ELR (cell line): Measurements from ENCODE around the gene DDX42.
"Not testable (repeated sequence)": the region's sequence is repeated elsewhere in the genome, so short reads cannot be mapped to it uniquely, and the experiment has no call there.

Experiments used
- DNase-seq: peaks from one replicate; pipeline ENCODE4 v3.0.0-alpha.2; 2015; ENCODE audit warnings: low read depth

The DDX42 gene

DNA sequence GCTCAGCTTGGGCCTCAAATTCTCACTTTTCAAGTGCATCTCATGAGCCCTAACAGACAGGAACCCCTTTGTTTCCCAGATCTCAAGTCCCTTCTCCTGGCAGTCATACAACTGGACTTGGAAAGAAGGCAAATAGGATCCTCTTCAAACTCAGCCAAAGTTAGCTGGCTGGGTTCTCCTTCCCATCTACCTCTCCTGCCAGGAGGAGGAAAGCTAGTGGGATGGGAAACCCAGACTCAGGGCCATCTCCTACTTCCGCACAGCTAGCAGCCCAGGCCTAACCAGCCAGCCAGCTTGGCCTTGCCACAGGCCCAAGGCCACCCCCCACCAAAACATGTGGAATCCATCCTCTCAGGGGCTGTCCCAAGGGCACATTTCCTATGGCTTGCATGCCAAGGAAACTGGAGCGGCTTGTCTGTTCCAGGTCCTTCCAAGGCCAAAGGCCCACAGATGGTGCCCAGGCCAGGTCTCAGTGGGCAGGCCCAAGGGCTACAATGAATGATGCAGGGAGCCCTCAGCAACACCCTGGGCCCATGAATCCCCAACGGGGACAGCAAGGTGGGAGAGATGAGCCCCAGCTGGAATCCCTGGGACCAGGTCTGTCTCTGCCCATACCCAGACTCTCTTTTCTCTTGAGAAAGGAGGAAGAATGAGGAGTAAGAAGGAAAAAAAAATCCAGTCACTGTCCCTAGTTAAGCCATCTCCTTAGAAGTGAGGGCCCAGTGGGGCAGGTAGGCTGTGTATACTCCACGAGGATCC, 66.8 kb downstream of the DDX42 start:
- no peak for DNase-seq

DNA sequence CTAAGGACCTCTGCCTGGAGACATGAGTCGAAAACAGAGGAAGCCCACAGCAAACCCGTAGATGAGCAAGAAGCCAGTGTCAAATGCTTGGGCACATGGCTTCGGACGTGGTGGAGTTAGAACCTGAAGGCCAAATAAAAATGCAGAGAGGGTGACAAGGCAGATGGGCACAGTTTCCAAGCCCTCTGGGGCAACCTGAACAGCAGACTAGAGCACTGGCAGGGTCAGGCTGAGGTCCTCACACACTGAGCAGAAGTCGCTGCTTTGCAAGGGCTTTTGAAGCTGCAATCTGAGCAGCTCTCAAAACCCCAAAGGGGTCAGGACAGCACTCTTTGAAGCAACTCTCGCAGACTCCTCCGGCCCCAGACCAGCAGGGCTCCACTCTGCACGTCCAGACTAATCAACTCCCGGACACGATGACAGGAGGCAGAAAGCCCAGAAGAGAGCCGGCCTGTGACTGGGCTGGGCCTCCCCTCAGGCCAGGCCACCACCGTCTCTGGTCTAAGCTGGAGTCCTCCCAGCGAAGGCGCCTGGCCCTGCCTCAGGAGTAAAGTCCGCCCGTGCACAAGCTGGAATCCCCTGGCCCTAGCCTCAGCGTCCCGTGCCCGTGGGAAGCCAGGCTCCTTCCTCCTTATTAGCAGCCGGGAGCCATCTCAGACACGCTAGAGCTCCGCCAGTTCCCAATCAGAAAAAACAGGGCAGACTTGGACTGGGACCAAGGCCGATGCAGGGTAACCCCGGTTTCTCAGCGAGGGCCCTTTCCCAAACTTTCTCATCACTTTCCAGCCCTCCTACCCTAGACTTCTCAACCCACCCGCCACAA, 67.6 kb downstream of the DDX42 start:
- DNase-seq, result peak; percentile 61

DNA sequence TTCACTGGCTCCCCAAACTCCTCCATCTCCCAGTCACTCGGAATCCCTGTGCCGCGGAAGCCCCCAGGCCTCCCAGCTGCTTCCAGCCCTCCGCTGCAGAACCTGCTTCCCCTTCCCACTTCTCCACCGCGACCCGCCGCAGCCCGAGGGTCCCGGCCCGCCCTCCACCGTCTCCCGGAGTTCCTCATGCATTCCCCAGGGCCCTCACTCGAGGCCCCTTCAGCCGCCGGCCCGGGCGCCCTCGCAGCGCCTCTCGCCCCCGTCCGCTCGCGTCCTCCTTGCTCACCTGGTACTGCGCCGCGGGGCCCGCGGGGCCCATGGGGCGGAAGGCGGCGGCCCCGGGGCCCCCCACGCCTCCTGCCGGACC, 68.2 kb downstream of the DDX42 start:
- DNase-seq, result no peak

DNA sequence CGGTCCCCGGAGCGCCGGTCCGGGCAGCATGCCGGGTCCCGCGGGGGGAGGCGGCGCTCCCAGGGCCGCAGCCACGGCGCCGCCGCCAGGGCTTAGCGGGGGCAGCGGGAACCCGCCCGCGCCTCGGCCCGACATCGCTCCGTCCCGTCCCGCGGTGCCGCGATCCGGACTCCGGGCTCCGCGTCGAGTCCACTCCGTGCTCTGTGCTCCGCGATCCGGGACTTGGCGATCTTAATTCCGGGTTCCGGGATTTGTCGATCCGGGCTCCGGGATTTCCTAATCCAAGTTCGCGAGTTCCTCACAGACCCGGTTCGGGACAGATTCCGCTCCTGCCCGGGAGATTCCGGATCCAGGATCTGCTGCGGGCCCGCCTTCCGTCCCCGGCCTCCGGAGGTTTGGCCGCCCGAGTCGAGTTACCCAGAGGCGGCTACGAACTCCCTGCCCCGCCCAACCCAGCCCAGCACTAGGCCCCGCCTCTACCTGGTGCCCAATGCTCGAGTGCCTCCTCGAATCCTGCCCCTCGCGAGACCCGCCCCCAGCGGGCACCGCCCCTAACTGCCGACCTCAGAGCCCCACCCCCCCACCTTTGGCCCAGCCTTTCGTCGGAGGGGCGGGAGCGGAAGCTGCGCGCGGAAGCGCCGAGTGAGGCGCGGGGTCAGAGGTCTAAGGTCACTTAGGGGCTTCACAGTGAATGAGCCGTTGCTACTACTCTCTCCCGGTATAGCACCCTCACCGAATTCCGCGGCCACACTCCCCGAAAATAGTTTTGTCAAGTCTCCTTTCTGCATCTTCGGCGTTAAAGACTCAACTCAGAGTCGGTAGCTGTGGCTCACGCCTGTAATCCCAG, 68.8 kb downstream of the DDX42 start, which contains the start of gene SMARCD2:
Gene SMARCD2, minus strand, starts transcription at position 146 of the 847 bp plus-strand sequence. Its CDS starts 11 bp downstream, at position 135.
- peak; percentile 100 for DNase-seq

DNA sequence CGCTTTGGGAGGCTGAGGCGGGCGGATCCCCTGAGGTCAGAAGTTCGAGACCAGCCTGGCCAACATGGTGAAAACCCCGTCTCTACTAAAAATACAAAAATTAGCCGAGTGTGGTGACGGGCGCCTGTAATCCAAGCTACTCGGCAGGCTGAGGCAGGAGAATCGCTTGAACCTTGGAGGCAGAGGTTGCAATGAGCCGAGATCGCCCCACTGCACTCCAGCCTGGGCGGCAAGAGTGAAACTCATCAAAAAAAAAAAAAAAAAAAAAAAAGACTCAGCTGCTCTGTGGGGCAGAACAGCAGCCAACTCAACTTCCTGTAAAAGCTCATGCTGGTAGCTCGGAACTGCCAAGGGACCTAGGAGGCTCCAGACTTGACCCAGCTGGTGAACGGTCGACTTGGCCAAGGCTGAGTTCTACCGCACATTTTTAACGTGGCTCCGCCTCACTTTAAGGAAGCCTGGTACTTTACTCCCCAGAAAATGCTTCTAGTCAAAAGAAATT, 69.5 kb downstream of the DDX42 start:
- peak; percentile 66 for DNase-seq

DNA sequence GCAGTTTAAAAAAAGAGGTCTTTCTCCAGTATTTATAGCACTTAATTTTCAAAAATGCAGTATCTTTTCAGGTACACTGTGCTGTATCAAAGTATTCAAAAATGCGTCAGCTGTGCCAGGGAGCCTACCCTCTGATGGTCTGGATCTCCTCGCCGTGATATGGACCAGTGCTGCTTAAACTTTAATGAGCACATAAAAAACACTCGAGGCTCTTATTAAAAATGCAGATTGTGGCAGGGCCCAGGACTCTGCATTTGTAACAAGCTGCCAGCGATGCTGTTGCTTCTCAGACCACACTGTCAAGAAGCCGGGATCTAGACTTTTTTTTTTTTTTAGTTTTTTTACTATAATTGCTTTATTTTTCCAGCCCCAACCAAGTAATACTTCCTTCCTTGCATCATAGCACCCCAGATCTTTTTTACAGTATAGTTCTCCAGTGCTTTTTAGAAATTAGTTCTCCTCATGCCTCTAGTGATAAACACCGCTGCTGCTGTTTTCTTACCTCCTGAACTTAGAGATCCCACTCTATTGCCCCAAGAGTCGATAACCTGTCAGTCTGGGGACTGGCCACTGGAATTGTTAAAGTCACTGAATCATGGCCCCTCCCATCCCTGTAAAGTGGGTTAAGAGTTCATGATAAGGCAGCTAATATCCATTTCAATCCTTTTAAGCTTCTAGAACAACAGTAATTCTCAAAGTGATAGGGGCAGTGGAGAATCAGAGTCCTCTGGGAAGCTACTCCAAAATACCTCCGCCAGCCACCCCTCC, 70.1 kb downstream of the DDX42 start:
- DNase-seq, result no peak

DNA sequence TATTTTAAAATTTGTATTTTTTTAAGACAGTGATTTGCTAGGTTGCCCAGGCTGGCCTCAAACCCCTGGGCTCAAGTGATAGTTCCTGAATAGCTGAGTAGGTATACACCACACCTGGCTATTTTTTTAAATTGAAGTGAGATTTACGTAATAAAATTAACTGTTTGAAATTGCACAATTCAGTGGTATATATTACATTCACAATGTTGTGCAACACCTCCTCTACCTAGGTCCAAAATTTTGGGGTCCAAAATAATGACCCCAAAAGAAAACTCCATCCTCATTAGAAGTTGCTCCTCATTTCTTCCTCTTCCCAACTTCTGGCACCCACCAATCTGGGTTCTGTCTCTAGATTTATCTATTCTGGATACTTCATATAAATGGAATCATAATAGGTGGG, 71.5 kb downstream of the DDX42 start:
- DNase-seq, result no peak

DNA sequence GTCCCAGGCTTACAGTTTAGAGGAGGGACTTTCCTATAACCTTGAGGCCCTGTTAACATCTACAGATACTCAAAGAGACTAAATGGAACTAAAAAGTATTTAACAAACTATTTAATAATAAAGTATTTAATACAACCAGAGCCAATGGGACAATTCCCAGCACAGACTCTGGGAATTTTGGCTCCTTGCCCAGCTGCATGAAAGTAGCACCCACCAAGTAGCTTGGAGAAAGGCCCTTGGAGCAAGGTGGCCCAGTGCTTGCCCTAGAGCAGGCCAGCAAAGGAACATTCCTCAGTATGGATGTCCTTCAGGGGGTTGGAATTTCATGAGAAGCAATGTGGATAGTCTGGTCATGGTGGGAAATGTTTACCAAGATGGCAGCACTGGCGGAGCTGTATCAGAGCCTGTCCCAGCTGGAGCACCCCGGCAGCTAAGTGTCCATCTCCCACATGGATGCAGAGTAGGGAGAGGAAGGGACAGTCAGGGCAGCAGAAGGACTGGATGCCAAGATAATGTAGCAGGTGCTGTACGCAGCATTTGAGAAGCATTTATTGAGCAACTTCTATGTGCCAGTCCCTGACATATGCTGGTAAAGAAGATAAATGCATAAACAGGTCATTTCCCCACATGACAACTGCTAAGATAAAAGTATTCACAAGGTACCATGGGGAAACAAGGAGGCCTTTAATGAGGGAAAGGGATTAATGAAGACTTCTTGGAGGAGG, 73.7 kb downstream of the DDX42 start:
- no peak for DNase-seq

DNA sequence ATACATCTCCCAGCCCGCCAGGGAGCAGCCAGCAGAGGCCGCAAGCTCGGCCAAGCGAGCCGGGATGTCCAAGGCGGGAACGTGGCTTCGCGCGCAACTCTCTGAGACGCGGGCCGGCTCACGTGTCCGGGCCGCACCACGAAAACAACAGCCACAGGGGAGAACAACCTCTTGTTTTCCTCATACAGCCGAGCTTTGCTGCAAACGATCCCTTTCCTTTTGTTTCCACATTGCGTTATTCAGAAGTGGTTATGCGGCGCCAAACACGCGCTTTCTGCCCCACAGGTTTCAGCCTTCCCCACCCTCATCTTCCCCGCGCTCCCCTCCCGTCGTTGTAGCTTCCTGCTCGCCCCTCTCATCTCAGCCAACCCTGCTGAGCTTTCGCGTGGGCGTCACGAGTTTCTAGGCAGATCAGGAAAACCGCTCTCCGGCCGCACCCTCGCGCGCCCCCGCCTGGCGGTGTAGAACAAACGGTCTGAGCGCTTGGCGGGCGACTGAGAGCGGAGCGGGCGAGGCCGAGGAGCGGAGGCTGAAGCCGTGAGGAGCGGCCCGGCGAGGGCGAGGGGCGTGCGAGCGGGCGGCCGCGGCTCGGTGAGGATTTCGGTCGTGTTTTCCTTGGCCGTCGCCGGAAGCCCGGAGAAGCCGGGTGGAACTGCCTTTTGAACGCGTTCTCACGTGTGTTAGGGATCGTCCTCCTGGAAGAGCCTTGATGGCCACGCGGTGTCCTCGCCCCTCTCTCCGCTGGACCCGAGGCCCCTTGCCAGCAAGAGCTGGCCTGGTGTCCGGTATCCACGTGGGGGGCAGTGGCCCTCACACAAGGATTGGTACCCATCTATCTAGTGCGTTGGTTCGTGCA, 75.1 kb downstream of the DDX42 start:
- peak; percentile 80 for DNase-seq

DNA sequence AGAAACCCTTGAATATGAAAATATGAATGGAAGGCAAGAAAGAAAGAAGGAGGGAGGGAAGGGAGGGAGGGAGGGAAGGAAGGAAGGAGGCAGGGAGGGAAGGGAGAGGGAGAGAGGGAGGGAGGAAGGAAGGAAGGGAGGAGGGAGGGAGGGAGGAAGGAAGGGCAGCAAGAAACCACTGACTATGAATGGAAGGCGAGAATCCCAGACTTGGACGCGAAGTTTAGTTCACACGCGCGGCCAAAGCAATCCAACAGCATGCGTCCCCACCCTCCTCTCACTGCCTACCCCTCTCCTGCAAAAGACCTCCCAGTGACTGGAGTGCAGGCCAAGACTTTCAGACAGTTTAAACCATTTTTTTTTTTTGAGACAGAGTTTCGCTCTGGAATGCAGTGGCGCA, 76.4 kb downstream of the DDX42 start:
- no peak for DNase-seq

DNA sequence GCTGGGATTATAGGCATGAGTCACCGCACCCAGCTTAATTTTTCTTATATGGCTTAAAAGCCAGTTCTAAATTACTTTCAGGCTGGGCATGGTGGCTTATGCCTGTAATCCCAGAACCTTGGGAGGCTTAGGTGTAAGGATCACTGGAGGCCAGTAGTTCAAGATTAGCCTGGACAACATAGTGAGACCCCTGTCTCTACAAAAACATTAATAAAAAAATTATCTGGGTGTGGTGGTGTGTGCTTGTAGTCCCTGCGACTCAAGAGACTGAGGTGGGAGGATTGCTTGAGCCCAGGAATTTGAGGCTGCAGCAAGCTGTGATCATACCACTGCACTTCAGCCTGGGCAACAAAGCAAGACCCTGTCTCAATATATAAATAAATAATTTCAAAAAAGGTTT, 79.3 kb downstream of the DDX42 start:
- no peak for DNase-seq

DNA sequence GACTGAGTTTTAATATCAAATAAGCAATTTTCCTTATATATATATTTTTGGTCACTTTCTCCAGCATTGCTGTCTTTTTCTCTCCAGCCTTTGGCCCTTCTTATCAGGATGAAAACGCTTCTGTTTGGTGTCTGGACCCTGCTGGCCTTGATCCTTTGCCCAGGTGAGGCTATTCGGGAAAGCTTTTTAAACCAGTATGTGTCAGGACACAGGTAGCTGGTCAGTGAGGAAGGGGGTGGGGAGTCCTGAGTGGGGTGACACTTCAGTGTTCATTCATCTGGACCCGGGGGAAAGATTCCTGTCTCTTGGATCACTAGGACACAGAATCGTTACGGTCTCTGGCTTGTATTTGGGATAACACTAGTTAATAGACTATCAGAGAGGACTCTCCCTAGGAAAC, 80.7 kb downstream of the DDX42 start:
- no peak for DNase-seq

DNA sequence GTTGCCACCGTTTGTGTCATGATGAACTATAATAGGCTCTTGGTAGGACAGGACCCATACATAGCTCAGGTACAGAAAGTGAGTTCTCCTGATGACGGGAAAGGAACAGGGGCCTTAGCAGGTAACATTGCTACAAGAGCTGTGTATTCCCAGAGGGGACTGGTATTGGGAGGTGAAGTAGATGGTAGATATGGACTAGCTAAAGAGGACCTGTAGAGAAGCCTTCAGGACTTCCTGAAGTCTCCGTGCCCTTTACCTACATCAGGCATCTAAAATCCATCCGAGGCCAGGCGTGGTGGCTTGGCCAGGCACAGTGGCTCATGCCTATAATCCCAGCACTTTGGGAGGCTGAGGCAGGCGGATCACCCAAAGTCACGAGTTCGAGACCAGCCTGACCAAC, 81.2 kb downstream of the DDX42 start:
- no peak for DNase-seq

DNA sequence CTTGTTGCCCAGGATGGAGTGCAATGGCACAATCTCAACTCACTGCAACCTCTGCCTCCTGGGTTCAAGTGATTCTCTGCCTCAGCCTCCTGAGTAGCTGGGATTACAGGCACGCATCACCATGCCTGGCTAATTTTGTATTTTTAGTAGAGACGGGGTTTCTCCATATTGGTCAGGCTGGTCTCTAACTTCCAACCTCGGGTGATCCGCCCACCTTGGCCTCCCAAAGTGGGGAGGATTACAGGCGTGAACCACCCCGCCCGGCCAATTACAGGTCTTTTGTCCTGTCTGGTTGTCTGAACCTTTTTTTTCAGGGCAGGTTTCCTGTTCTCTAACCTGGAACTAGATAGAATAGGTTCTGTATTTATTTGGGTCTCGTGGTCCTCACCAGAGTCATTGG, 82.5 kb downstream of the DDX42 start:
- DNase-seq, result not testable (repeated sequence)

DNA sequence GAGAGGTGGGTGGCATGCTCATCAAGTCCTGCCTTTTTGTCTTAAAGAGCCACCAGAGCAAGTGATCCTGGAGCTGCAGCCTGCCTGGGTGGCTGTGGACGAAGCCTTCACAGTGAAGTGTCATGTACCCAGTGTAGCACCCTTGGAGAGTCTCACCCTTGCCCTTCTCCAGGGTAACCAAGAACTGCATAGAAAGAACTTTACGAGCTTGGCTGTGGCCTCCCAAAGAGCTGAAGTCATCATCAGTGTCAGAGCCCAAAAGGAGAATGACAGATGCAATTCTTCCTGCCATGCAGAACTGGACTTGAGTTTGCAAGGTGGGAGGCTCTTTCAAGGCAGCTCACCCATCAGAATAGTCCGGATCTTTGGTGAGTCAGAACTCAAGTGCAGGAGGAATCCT, 85.3 kb downstream of the DDX42 start:
- DNase-seq, result no peak

DNA sequence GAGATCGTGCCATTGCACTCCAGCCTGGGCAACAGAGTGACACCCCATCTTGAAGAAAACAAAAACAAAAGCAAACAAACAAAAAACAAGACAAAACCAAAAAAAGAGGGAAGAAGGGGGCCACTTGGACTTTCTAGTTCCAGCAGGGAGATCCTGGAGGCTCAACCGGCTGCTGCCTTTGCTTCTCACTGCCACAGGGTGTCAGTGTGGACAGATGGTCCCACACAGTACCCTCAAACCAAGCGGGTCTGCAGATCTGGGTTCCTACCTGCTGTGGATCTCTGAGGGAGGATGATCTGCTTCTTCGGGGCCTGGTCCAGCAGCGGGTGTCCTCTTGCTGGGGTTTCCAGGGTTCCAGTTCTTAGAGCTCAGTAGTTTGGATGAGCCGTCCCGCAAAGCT, 92.7 kb downstream of the DDX42 start:
- DNase-seq, result not testable (repeated sequence)
